Measurements from ENCODE around the gene DNLZ. TPM values are rescaled to one million over a fixed set of nuclear protein-coding genes. Genes with fewer than 3 reads are reported as not detected.

Gene DNLZ
- total and polyA plus RNA-seq, 10 of the 15 experiments (the other 5 are each of a cell fraction or from before 2014, with no cell fraction given), result 0.66 to 29.7 (median 14.7) TPM; not detected in 1

- TF ChIP-seq ZNF687 (IDR thresholded peaks at IDR 0.05) (no peak), ZBTB33 (IDR thresholded peaks at IDR 0.05) (no peak), ZBTB11 (CRISPR knock-in tag; IDR thresholded peaks at IDR 0.05) (no peak), RBBP5 (conservative IDR thresholded peaks at IDR 0.05) (no peak), ZBED1 (IDR thresholded peaks at IDR 0.05; ENCODE audit: borderline replicate concordance) (no peak), SMC3 (IDR thresholded peaks at IDR 0.05; ENCODE audit: borderline replicate concordance, low read length) (no peak), SKIL (IDR thresholded peaks at IDR 0.05; ENCODE audit: low read depth, poor library complexity, severe bottlenecking) (no peak), NR2F1 (conservative IDR thresholded peaks at IDR 0.05) (no peak), SMARCA5 (IDR thresholded peaks at IDR 0.05) (no peak), POLR2A (IDR thresholded peaks at IDR 0.05; ENCODE audit: low read depth, low read length) (peak; percentile 93), SUZ12 (IDR thresholded peaks at IDR 0.05; ENCODE audit: unreplicated experiment) (no peak), PBX3 (IDR thresholded peaks at IDR 0.05; ENCODE audit: insufficient replicate concordance, low read depth, low read length) (no peak), SRF (IDR thresholded peaks at IDR 0.05; ENCODE audit: low read depth in 2 of 2, low read length in 2 of 2) (no peak), FOXK2 (IDR thresholded peaks at IDR 0.05) (no peak), POLR2AphosphoS2 (IDR thresholded peaks at IDR 0.05; ENCODE audit: low read depth, low read length) (peak; percentile 91), RAD21 (IDR thresholded peaks at IDR 0.05; ENCODE audit: insufficient read depth, low read depth, low read length) (no peak), NFYA (IDR thresholded peaks at IDR 0.05; ENCODE audit: borderline replicate concordance, low read depth, low read length) (no peak)
These were observed 47.1 kb upstream of the DNLZ start, which contains the start of the genes ENTR1 and PMPCA (continued) for GRCh38 chr9:136410500-136411287.

Measured in GM12878 (cell line).